KMS-11 (cell line): Measurements from ENCODE around the gene GMIP.
A peak's percentile ranks its signal among the peaks of the same experiment; 100 is the strongest.
"Not testable (repeated sequence)": the region's sequence is repeated elsewhere in the genome, so short reads cannot be mapped to it uniquely, and the experiment has no call there.

Source experiments
- H2AFZ ChIP-seq: fragments of 200-600 bp; sonication (generic); 2 replicates; pipeline ENCODE4 v1.6.1; 2016; ENCODE audit warnings: antibody characterized with exemption, mixed run types, low read depth
- H3K27ac ChIP-seq: fragments of 200-600 bp; sonication (generic); 2 replicates; pipeline ENCODE4 v1.6.1; 2016; ENCODE audit warnings: mild to moderate bottlenecking, mixed run types
- H3K27me3 ChIP-seq: fragments of 200-600 bp; sonication (generic); 2 replicates; pipeline ENCODE4 v1.6.1; 2017; ENCODE audit warnings: mild to moderate bottlenecking, low read depth, mixed run types, moderate library complexity; ENCODE audit not compliant: insufficient read depth
- H3K36me3 ChIP-seq: fragments of 200-600 bp; sonication (generic); 2 replicates; pipeline ENCODE4 v1.6.1; 2017; ENCODE audit warnings: mild to moderate bottlenecking, mixed run types; ENCODE audit not compliant: insufficient read depth
- H3K4me1 ChIP-seq: fragments of 200-600 bp; sonication (generic); 2 replicates; pipeline ENCODE4 v1.6.1; 2016; ENCODE audit warnings: mild to moderate bottlenecking, low read depth, mixed run types; ENCODE audit not compliant: poor library complexity, severe bottlenecking
- H3K4me2 ChIP-seq: fragments of 200-600 bp; sonication (generic); 2 replicates; pipeline ENCODE4 v1.7.0; 2016; ENCODE audit warnings: mild to moderate bottlenecking, mixed run types
- H3K4me3 ChIP-seq: fragments of 200-600 bp; sonication (generic); IDR thresholded peaks from 2 replicates; pipeline ENCODE4 v1.6.1; 2017; ENCODE audit warnings: low read depth, low read length, mixed read lengths; ENCODE audit not compliant: insufficient read depth
- H3K79me2 ChIP-seq: fragments of 200-600 bp; sonication (generic); 2 replicates; pipeline ENCODE4 v1.6.1; 2016; ENCODE audit warnings: low read depth, mixed run types; ENCODE audit not compliant: insufficient read depth
- H3K9ac ChIP-seq: fragments of 200-600 bp; sonication (generic); 2 replicates; pipeline ENCODE4 v1.6.1; 2016; ENCODE audit warnings: mild to moderate bottlenecking, mixed run types
- H4K20me1 ChIP-seq: fragments of 200-600 bp; sonication (generic); 2 replicates; pipeline ENCODE4 v1.6.1; 2016; ENCODE audit warnings: mild to moderate bottlenecking, mixed run types; ENCODE audit not compliant: insufficient read depth
- CTCF ChIP-seq: fragments of 200-600 bp; sonication (generic); conservative IDR thresholded peaks from 2 replicates; pipeline ENCODE4 v1.6.1; 2017; ENCODE audit warnings: low read depth, mild to moderate bottlenecking, antibody characterized with exemption, low read length, moderate library complexity, mixed read lengths

GMIP gene

GRCh38 chr19:19643158-19644053 is at the start of gene GMIP:
Gene GMIP (minus strand): TSS chr19:19643657. CDS start chr19:19643529, 128 bp downstream.
- Histone ChIP-seq H3K79me2 (no peaks in the 10 kb centered on the region), H3K4me3 (no peak within 1 kb of the TSS), H4K20me1 (no peaks in the 10 kb centered on the region), H3K9ac (peak within 1 kb of the TSS; percentile 33; the same call in 1 of the 2 replicates), H3K27ac (peak within 1 kb of the TSS; percentile 56), H2AFZ (peak within 1 kb of the TSS; percentile 62; the same call in 1 of the 2 replicates), H3K36me3 (no peaks in the 10 kb centered on the region), H3K4me1 (no peaks in the 10 kb centered on the region), H3K27me3 (no peaks in the 10 kb centered on the region), H3K4me2 (peak within 1 kb of the TSS; percentile 68; the same call in 1 of the 2 replicates)
- peak; percentile 86 for TF ChIP-seq CTCF

DNA sequence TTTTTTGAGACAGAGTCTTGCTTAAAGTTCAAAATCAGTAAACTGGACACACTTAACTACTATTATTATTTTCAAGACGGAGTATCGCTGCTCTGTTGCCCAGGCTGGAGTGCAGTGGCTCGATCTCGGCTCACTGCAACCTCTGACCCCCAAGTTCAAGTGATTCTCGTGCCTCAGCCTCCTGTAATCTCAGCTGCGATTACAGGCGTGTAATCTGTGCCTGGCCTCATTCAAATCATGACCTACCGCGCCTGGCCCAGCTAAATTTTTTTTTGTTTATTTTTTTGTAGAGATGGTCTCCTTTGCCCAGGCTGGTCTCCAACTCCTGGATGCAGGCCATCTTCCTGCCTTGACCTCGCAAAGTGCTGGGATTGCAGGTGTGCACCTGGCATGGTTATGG is 48.2 kb upstream of the GMIP start:
- Histone ChIP-seq H3K9ac (no peak overlapping the region), H3K4me3 (no peak overlapping the region), H4K20me1 (no peaks in the 10 kb centered on the region), H3K27ac (no peak overlapping the region), H3K79me2 (no peaks in the 10 kb centered on the region), H3K27me3 (no peaks in the 10 kb centered on the region), H2AFZ (no peak overlapping the region), H3K4me2 (no peak overlapping the region), H3K4me1 (no peaks in the 10 kb centered on the region), H3K36me3 (no peaks in the 10 kb centered on the region)
- TF ChIP-seq CTCF: no peak

DNA sequence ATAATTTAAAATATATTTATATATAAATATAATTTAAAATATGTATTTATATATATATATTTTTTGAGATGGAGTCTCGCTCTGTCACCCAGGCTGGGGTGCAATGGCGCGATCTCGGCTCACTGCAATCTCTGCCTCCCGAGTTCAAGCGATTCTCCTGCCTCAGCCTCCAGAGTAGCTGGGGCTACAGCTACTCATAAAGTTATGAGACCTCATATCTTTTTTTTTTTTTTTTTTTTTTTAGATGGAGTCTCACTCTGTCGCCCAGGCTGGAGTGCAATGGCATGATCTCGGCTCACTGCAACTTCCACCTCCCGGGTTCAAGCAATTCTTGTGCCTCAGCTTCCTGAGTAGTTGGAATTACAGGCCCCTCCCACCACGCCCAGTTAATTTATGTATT is 45.6 kb upstream of the GMIP start:
- not testable (repeated sequence) for H3K4me1 ChIP-seq, H3K27ac ChIP-seq, H3K4me2 ChIP-seq, H3K36me3 ChIP-seq, H2AFZ ChIP-seq, H3K79me2 ChIP-seq, H3K27me3 ChIP-seq, H4K20me1 ChIP-seq, H3K9ac ChIP-seq, H3K4me3 ChIP-seq

GRCh38 chr19:19687090-19687489 is 43.6 kb upstream of the GMIP start:
- no peaks in the 10 kb centered on the region for H3K36me3 ChIP-seq
- no peak overlapping the region for H3K9ac ChIP-seq
- H2AFZ ChIP-seq: no peak overlapping the region
- H3K4me2 ChIP-seq: no peak overlapping the region
- no peaks in the 10 kb centered on the region for H3K27me3 ChIP-seq
- no peaks in the 10 kb centered on the region for H4K20me1 ChIP-seq
- H3K27ac ChIP-seq: no peak overlapping the region
- no peak for TF ChIP-seq CTCF
- H3K4me3 ChIP-seq: no peak overlapping the region
- H3K4me1 ChIP-seq: no peaks in the 10 kb centered on the region
- H3K79me2 ChIP-seq: no peaks in the 10 kb centered on the region

- TF ChIP-seq CTCF: no peak
- Histone ChIP-seq H3K4me2 (no peak overlapping the region), H3K9ac (no peak overlapping the region), H2AFZ (no peak overlapping the region), H4K20me1 (no peaks in the 10 kb centered on the region), H3K4me3 (no peak overlapping the region), H3K27ac (no peak overlapping the region), H3K36me3 (no peaks in the 10 kb centered on the region), H3K27me3 (no peaks in the 10 kb centered on the region), H3K4me1 (no peaks in the 10 kb centered on the region), H3K79me2 (no peaks in the 10 kb centered on the region)
Measured at GRCh38 chr19:19686580-19686979, 43.1 kb upstream of the GMIP start.

DNA sequence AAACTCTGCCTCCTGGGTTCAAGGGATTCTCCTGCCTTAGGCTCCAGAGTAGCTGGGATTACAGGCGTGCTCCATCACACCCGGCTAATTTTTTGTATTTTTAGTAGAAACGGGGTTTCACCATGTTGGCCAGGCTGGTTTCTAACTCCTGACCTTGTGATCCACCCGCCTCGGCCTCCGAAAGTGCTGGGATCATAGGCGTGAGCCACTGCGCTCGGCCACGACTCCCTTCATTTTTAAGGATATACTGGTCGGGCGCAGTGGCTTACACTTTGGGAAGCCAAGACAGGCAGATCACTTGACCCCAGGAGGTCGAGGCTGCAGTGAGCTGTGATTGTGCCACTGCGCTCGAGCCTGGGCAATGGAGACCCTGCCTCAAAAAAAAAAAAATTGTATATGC is 42.7 kb upstream of the GMIP start:
- H3K27me3 ChIP-seq, H4K20me1 ChIP-seq, H3K36me3 ChIP-seq, H3K4me1 ChIP-seq, H2AFZ ChIP-seq, H3K27ac ChIP-seq, H3K4me2 ChIP-seq, H3K9ac ChIP-seq, H3K4me3 ChIP-seq, H3K79me2 ChIP-seq: not testable (repeated sequence)
